ENCODE results near the gene SOX6.
A peak's percentile ranks its signal among the peaks of the same experiment; 100 is the strongest.

The SOX6 gene

GRCh38 chr11:15969701-15970329 is 386.5 kb downstream of the SOX6 start:
- H3K27ac Mint-ChIP-seq: no peak overlapping the region
- no peak overlapping the region for H3K4me3 Mint-ChIP-seq
- TF ChIP-seq CTCF (IDR thresholded peaks at IDR 0.05): no peak
- no peak for DNase-seq
- H3K27me3 Mint-ChIP-seq (ENCODE audit: low read depth, poor library complexity): no peaks in the 10 kb centered on the region
- peaks cover 46% of the 10 kb centered on the region for H3K4me1 Mint-ChIP-seq
- peaks cover 6% of the 10 kb centered on the region for H3K36me3 Mint-ChIP-seq (ENCODE audit: low read depth)
- no peaks in the 10 kb centered on the region for H3K9me3 Mint-ChIP-seq

- Mint-ChIP-seq H3K27me3 (ENCODE audit: low read depth, poor library complexity) (no peaks in the 10 kb centered on the region), H3K4me3 (no peak overlapping the region), H3K9me3 (no peaks in the 10 kb centered on the region), H3K4me1 (peaks cover 51% of the 10 kb centered on the region), H3K36me3 (ENCODE audit: low read depth) (peaks cover 6% of the 10 kb centered on the region), H3K27ac (peak overlapping the region; percentile 91)
- no peak for TF ChIP-seq CTCF (IDR thresholded peaks at IDR 0.05)
- no peak for DNase-seq
These were observed 387.1 kb downstream of the SOX6 start for GRCh38 chr11:15969281-15969680.

- Mint-ChIP-seq H3K9me3 (no peaks in the 10 kb centered on the region), H3K27ac (peak overlapping the region; percentile 93), H3K36me3 (ENCODE audit: low read depth) (peaks cover 6% of the 10 kb centered on the region), H3K4me1 (peaks cover 51% of the 10 kb centered on the region), H3K27me3 (ENCODE audit: low read depth, poor library complexity) (no peaks in the 10 kb centered on the region), H3K4me3 (no peak overlapping the region)
- TF ChIP-seq CTCF (IDR thresholded peaks at IDR 0.05): no peak
- no peak for DNase-seq
These were observed 387.8 kb downstream of the SOX6 start for GRCh38 chr11:15968461-15969130.

- Mint-ChIP-seq H3K4me1 (peaks cover 51% of the 10 kb centered on the region), H3K9me3 (no peaks in the 10 kb centered on the region), H3K4me3 (no peak overlapping the region), H3K27ac (no peak overlapping the region), H3K36me3 (ENCODE audit: low read depth) (peaks cover 6% of the 10 kb centered on the region), H3K27me3 (ENCODE audit: low read depth, poor library complexity) (no peaks in the 10 kb centered on the region)
- no peak for DNase-seq
- no peak for TF ChIP-seq CTCF (IDR thresholded peaks at IDR 0.05)
These were observed 388.4 kb downstream of the SOX6 start for GRCh38 chr11:15967966-15968365.

GRCh38 chr11:15967166-15967565 is 389.2 kb downstream of the SOX6 start:
- TF ChIP-seq CTCF (IDR thresholded peaks at IDR 0.05): no peak
- DNase-seq: no peak
- no peaks in the 10 kb centered on the region for H3K9me3 Mint-ChIP-seq
- peaks cover 51% of the 10 kb centered on the region for H3K4me1 Mint-ChIP-seq
- peaks cover 6% of the 10 kb centered on the region for H3K36me3 Mint-ChIP-seq (ENCODE audit: low read depth)
- no peak overlapping the region for H3K27ac Mint-ChIP-seq
- H3K4me3 Mint-ChIP-seq: no peak overlapping the region
- H3K27me3 Mint-ChIP-seq (ENCODE audit: low read depth, poor library complexity): no peaks in the 10 kb centered on the region

All from nephron progenitor cell (in vitro differentiated cells).